ENCODE results near the gene MZT2A. TPM values are rescaled to one million over a fixed set of nuclear protein-coding genes. Genes with fewer than 3 reads are reported as not detected.
"Not testable (repeated sequence)": the region's sequence is repeated elsewhere in the genome, so short reads cannot be mapped to it uniquely, and the experiment has no call there.

The MZT2A gene
- total and polyA plus RNA-seq, 2 donors (not counting 1 experiment from before 2014, with no cell fraction given): 30.1 to 88.4 TPM

DNA sequence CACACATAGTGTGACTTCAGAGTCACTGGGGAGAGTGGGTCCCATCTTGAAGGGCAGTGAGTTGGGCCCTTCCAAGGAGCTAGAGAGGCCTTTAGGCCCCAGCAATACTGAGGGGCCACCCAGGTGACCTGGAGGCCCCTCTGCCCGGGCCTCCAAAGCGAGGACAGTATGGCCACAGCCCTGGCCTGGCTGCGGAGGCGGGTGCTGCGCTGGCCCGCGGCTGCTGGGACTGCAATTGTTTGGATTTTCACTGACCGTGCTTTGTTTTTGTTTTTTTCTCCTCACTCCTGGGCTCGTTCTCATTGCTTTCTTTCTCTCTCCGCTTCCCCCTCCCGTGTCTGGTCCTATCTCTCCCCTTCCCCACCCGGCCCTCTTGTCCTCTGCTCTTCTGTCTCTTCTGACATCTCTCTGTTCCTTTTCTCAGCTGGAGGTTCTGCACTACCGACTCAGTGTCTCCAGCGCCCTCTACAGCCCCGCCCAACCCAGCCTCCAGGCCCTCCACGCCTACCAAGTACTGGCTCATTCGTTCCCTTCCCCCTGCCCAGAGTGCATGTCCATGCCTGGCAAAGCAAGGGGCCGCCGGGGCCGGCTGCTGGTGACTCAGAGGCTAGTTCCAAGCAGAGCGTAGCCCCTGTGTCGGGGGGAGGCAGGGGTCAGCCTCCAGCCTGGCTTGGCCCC, 19.2 kb upstream of the MZT2A start:
- H3K27me3 ChIP-seq (ENCODE audit: control insufficient read depth, insufficient read depth, low read length); H3K4me2 ChIP-seq (ENCODE audit: extremely low read depth, insufficient read depth, low read length); H4K20me1 ChIP-seq (ENCODE audit: control insufficient read depth, extremely low read depth, insufficient read depth, low read length); H3K36me3 ChIP-seq (ENCODE audit: control insufficient read depth, insufficient read depth, low read length); H3K9me3 ChIP-seq (ENCODE audit: control insufficient read depth, insufficient read depth, low read depth, low read length); H3K27ac ChIP-seq (ENCODE audit: insufficient read depth, low read length); H2AFZ ChIP-seq (ENCODE audit: low read length); H3K9ac ChIP-seq (ENCODE audit: insufficient read depth, low read length); H3K4me3 ChIP-seq (replicated peaks in 1 of 4; ENCODE audit: control extremely low read depth in 1 of 4, insufficient read depth in 1 of 4, low read depth in 3 of 4, low read length in 4 of 4); H3K79me2 ChIP-seq (ENCODE audit: control insufficient read depth, insufficient read depth, low read length); H3K4me1 ChIP-seq (ENCODE audit: control insufficient read depth, extremely low read depth, insufficient read depth, low read length): not testable (repeated sequence)
- TF ChIP-seq CTCF (conservative IDR thresholded peaks at IDR 0.05 in 1 of 2, IDR thresholded peaks at IDR 0.05 in 1 of 2; ENCODE audit: low read depth in 1 of 2, low read length in 2 of 2): peak in 1 of 2 donors; percentile 17
- peak; percentile 49 to 80 for DNase-seq (ENCODE audit: low read depth in 2 of 2)

GRCh38 chr2:131509615-131510014, 17.4 kb upstream of the MZT2A start:
- TF ChIP-seq CTCF (conservative IDR thresholded peaks at IDR 0.05 in 1 of 2, IDR thresholded peaks at IDR 0.05 in 1 of 2; ENCODE audit: low read depth in 1 of 2, low read length in 2 of 2) (no peak), EZH2 (IDR thresholded peaks at IDR 0.05; ENCODE audit: low read length, missing control alignments) (no peak)
- H3K36me3 ChIP-seq (ENCODE audit: control insufficient read depth, insufficient read depth, low read length): peaks cover 2% of the 10 kb centered on the region
- H3K4me1 ChIP-seq (ENCODE audit: control insufficient read depth, extremely low read depth, insufficient read depth, low read length): no peaks in the 10 kb centered on the region
- no peak for DNase-seq (ENCODE audit: low read depth in 2 of 2)
- H3K9ac ChIP-seq (ENCODE audit: insufficient read depth, low read length): no peak overlapping the region
- H3K4me3 ChIP-seq (replicated peaks in 1 of 4; ENCODE audit: control extremely low read depth in 1 of 4, insufficient read depth in 1 of 4, low read depth in 3 of 4, low read length in 4 of 4): no peak overlapping the region
- H3K4me2 ChIP-seq (ENCODE audit: extremely low read depth, insufficient read depth, low read length): no peak overlapping the region
- H3K27ac ChIP-seq (ENCODE audit: insufficient read depth, low read length): no peak overlapping the region
- no peaks in the 10 kb centered on the region for H3K79me2 ChIP-seq (ENCODE audit: control insufficient read depth, insufficient read depth, low read length)
- H3K9me3 ChIP-seq (ENCODE audit: control insufficient read depth, insufficient read depth, low read depth, low read length): no peaks in the 10 kb centered on the region
- no peaks in the 10 kb centered on the region for H4K20me1 ChIP-seq (ENCODE audit: control insufficient read depth, extremely low read depth, insufficient read depth, low read length)
- no peak overlapping the region for H2AFZ ChIP-seq (ENCODE audit: low read length)
- no peaks in the 10 kb centered on the region for H3K27me3 ChIP-seq (ENCODE audit: control insufficient read depth, insufficient read depth, low read length)

- not testable (repeated sequence) for H3K27ac ChIP-seq (ENCODE audit: insufficient read depth, low read length); H3K79me2 ChIP-seq (ENCODE audit: control insufficient read depth, insufficient read depth, low read length); H3K9ac ChIP-seq (ENCODE audit: insufficient read depth, low read length); H3K27me3 ChIP-seq (ENCODE audit: control insufficient read depth, insufficient read depth, low read length); H4K20me1 ChIP-seq (ENCODE audit: control insufficient read depth, extremely low read depth, insufficient read depth, low read length); H3K4me3 ChIP-seq (replicated peaks in 1 of 4; ENCODE audit: control extremely low read depth in 1 of 4, insufficient read depth in 1 of 4, low read depth in 3 of 4, low read length in 4 of 4); H3K9me3 ChIP-seq (ENCODE audit: control insufficient read depth, insufficient read depth, low read depth, low read length); H2AFZ ChIP-seq (ENCODE audit: low read length); H3K4me2 ChIP-seq (ENCODE audit: extremely low read depth, insufficient read depth, low read length); H3K4me1 ChIP-seq (ENCODE audit: control insufficient read depth, extremely low read depth, insufficient read depth, low read length); H3K36me3 ChIP-seq (ENCODE audit: control insufficient read depth, insufficient read depth, low read length)
- DNase-seq (ENCODE audit: low read depth in 2 of 2): peak in 1 of 2 donors; percentile 26
Observed at GRCh38 chr2:131504082-131504750, 12.0 kb upstream of the MZT2A start.

DNA sequence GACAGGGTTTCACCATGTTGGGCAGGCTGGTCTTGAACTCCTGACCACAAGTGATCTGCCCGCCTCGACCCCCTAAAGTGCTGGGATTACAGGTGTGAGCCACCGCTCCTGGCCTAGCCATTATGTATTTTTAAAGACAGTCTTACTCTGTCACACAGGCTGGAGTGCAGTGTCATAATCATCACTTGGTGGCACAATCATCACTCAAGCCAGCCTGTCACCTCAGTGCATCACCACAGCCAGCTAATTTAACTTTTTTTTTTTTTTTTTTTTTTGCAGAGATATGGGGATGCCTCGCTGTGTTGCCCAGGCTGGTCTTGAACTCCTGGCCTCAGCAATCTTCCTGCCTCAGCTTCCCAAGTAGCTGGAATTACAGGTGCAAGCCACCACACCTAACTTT, 11.4 kb upstream of the MZT2A start:
- not testable (repeated sequence) for H3K9me3 ChIP-seq (ENCODE audit: control insufficient read depth, insufficient read depth, low read depth, low read length); H3K4me3 ChIP-seq (replicated peaks in 1 of 4; ENCODE audit: control extremely low read depth in 1 of 4, insufficient read depth in 1 of 4, low read depth in 3 of 4, low read length in 4 of 4); H3K4me1 ChIP-seq (ENCODE audit: control insufficient read depth, extremely low read depth, insufficient read depth, low read length); H3K79me2 ChIP-seq (ENCODE audit: control insufficient read depth, insufficient read depth, low read length); H3K9ac ChIP-seq (ENCODE audit: insufficient read depth, low read length); H3K4me2 ChIP-seq (ENCODE audit: extremely low read depth, insufficient read depth, low read length); H4K20me1 ChIP-seq (ENCODE audit: control insufficient read depth, extremely low read depth, insufficient read depth, low read length); H2AFZ ChIP-seq (ENCODE audit: low read length); H3K27me3 ChIP-seq (ENCODE audit: control insufficient read depth, insufficient read depth, low read length); H3K27ac ChIP-seq (ENCODE audit: insufficient read depth, low read length); H3K36me3 ChIP-seq (ENCODE audit: control insufficient read depth, insufficient read depth, low read length); DNase-seq (ENCODE audit: low read depth in 2 of 2)

DNA sequence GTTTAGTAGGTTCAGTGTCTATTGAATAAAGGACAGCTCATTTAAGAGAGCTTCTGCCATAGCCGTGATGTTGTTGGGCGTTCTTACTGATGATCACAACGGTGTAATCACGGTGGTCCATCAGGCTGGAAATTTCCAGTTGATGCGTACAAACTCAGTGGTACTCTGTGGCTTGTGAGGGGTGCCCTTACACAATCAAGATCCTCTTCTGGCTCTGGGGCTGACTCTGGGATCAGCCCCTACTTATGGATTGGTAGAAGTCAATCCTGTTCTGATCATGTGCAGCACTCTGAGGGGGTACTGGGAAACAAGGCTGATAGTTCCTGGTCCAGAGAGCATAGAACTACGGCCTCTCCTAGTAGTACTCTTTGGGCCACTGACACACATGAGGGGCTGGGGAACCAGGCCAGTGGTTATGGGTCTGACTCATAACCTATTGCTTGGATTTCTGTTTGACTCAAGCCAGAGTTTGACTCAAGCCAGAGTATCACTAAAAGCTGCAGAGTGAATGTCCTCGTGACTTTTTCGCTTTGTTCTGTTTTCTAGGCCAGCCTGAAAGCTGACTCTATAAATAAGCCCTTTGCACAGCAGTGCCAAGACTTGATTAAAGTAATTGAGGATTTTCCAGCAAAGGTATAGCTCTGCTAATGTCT, 6.2 kb upstream of the MZT2A start:
- not testable (repeated sequence) for H3K27me3 ChIP-seq (ENCODE audit: control insufficient read depth, insufficient read depth, low read length); H3K4me3 ChIP-seq (replicated peaks in 1 of 4; ENCODE audit: control extremely low read depth in 1 of 4, insufficient read depth in 1 of 4, low read depth in 3 of 4, low read length in 4 of 4); H2AFZ ChIP-seq (ENCODE audit: low read length); H3K4me2 ChIP-seq (ENCODE audit: extremely low read depth, insufficient read depth, low read length); H3K36me3 ChIP-seq (ENCODE audit: control insufficient read depth, insufficient read depth, low read length); H4K20me1 ChIP-seq (ENCODE audit: control insufficient read depth, extremely low read depth, insufficient read depth, low read length); H3K4me1 ChIP-seq (ENCODE audit: control insufficient read depth, extremely low read depth, insufficient read depth, low read length); H3K9ac ChIP-seq (ENCODE audit: insufficient read depth, low read length); H3K27ac ChIP-seq (ENCODE audit: insufficient read depth, low read length); H3K9me3 ChIP-seq (ENCODE audit: control insufficient read depth, insufficient read depth, low read depth, low read length)
- DNase-seq (ENCODE audit: low read depth in 2 of 2): peak; percentile 77 to 84
- H3K79me2 ChIP-seq (ENCODE audit: control insufficient read depth, insufficient read depth, low read length): peaks cover 44% of the 10 kb centered on the region
